Panc1 (cell line): ENCODE data around the gene MACROD2. TPM values are rescaled to one million over a fixed set of nuclear protein-coding genes. Genes with fewer than 3 reads are reported as not detected.

Source experiments
- ATAC-seq: fragments of 200-7000 bp; cut with Tn5 transposase; 2 replicates; pipeline ENCODE4 v1.9.1; 2020; ENCODE audit warnings: mild to moderate bottlenecking, moderate library complexity
- BruUV-seq: library from RNA; stranded (reverse); fragments of 400-500 nt; replicated peaks from 2 replicates; lab custom pipeline; 2021; lab: Mats Ljungman, UMichigan
- CTCF ChIA-PET: fragments of 300-600 bp; sonication (Branson Sonifier 250); formaldehyde crosslinking; loops from one replicate; lab custom pipeline; 2022; ENCODE audit warnings: antibody characterized with exemption; lab: Charles Lee
- POLR2A ChIA-PET: fragments of 300-600 bp; sonication (Branson Sonifier 250); formaldehyde crosslinking; loops from one replicate; lab custom pipeline; 2022; ENCODE audit warnings: antibody characterized with exemption; lab: Charles Lee
- DNase-seq: peaks from one replicate; pipeline ENCODE4 v3.0.0-alpha.2; 2010; ENCODE audit warnings: low read depth, low spot score
- H3K27ac ChIP-seq: 2 replicates; pipeline ENCODE4 v1.5.1; 2011; ENCODE audit warnings: mild to moderate bottlenecking, low read length, inconsistent platforms
- H3K27me3 ChIP-seq: fragments of 200-500 bp; sonication (Bioruptor generic); 2 replicates; pipeline ENCODE4 v1.6.0; 2014; ENCODE audit warnings: low read length, inconsistent platforms; ENCODE audit not compliant: control insufficient read depth, insufficient read depth
- H3K36me3 ChIP-seq: fragments of 200-500 bp; sonication (Bioruptor generic); 2 replicates; pipeline ENCODE4 v1.5.1; 2014; ENCODE audit warnings: inconsistent platforms, mild to moderate bottlenecking, low read length, moderate library complexity; ENCODE audit not compliant: control insufficient read depth, insufficient read depth
- H3K4me1 ChIP-seq: 2 replicates; pipeline ENCODE4 v1.5.1; 2011; ENCODE audit warnings: inconsistent platforms, mild to moderate bottlenecking, low read length, moderate library complexity; ENCODE audit not compliant: control insufficient read depth, insufficient read depth
- H3K4me3 ChIP-seq, 2 experiments: 2 replicates each; pipeline ENCODE4 v1.5.1; 2011 to 2012; ENCODE audit warnings: low read depth in 2 of 2, low read length in 2 of 2, mild to moderate bottlenecking in 2 of 2, inconsistent platforms in 1 of 2, moderate library complexity in 1 of 2
- H3K9me3 ChIP-seq: fragments of 200-500 bp; sonication (Bioruptor generic); 2 replicates; pipeline ENCODE4 v1.5.1; 2014; ENCODE audit warnings: low read depth, mild to moderate bottlenecking, inconsistent platforms, low read length, moderate library complexity; ENCODE audit not compliant: control insufficient read depth, insufficient read depth
- CTCF ChIP-seq: fragments of 450-650 bp; IDR thresholded peaks from 2 replicates; pipeline ENCODE4 v1.5.1; 2017; ENCODE audit warnings: mild to moderate bottlenecking
- POLR2AphosphoS5 ChIP-seq: IDR thresholded peaks from 2 replicates; pipeline ENCODE4 v1.6.1; 2012; ENCODE audit warnings: mild to moderate bottlenecking, low read depth, low read length, moderate library complexity
- REST ChIP-seq, 2 experiments: IDR thresholded peaks; 2 replicates each; pipeline ENCODE4 v1.6.1; 2011 to 2012; ENCODE audit warnings: low read depth in 2 of 2, control low read depth in 1 of 2, low read length in 1 of 2, mild to moderate bottlenecking in 1 of 2, moderate library complexity in 1 of 2; ENCODE audit not compliant: insufficient read depth in 1 of 2
- SIN3A ChIP-seq: IDR thresholded peaks from 2 replicates; pipeline ENCODE4 v1.6.1; 2012; ENCODE audit warnings: low read depth, mild to moderate bottlenecking, low read length, moderate library complexity, borderline replicate concordance; ENCODE audit not compliant: insufficient read depth
- TCF7L2 ChIP-seq: IDR thresholded peaks from 2 replicates; pipeline ENCODE4 v1.6.1; 2011; ENCODE audit warnings: mild to moderate bottlenecking, low read depth, low read length, inconsistent platforms
- in situ Hi-C: cut with HindIII; loops from 2 replicates; pipeline ENCODE4 v1.10.0; 2016; ENCODE audit warnings: low sequenced_read_pairs, low pct_unique_long_range_greater_than_20kb
- intact Hi-C: fragments of 100-400 bp; cut with micrococcal nuclease; formaldehyde crosslinking; loops from one replicate; pipeline ENCODE4 v1.10.0; 2022; ENCODE audit not compliant: unreplicated experiment
- total RNA-seq: library from RNA; stranded (reverse); gene quantifications from one replicate; pipeline ENCODE4 v1.2.1, GENCODE V29; 2021; ENCODE audit not compliant: unreplicated experiment

The MACROD2 gene
- total RNA-seq, 1 experiment from 2014 or later, result 1.2 TPM

GRCh38 chr20:15317546-15318232 is 1322.4 kb downstream of the MACROD2 start:
- ChIA-PET POLR2A (no interaction called here), CTCF (no interaction called here)
- DNase-seq (no peak), ATAC-seq (no peak)
- in situ Hi-C loops (no loop called here), intact Hi-C loops (no loop called here)
- BruUV-seq, result no TSS peak
- Histone ChIP-seq H3K4me1 (no peaks in the 10 kb centered on the region), H3K36me3 (no peaks in the 10 kb centered on the region), H3K27ac (no peak overlapping the region), H3K4me3 (no peak overlapping the region), H3K9me3 (no peaks in the 10 kb centered on the region), H3K27me3 (no peaks in the 10 kb centered on the region)
- TF ChIP-seq TCF7L2 (no peak), REST (IDR thresholded peaks at IDR 0.05; ENCODE audit: insufficient read depth in 1 of 2, low read depth in 2 of 2, low read length in 1 of 2) (no peak), POLR2AphosphoS5 (no peak), CTCF (no peak), SIN3A (no peak)

GRCh38 chr20:15318682-15319081 is 1323.4 kb downstream of the MACROD2 start:
- TF ChIP-seq CTCF (no peak), TCF7L2 (no peak), POLR2AphosphoS5 (no peak), REST (IDR thresholded peaks at IDR 0.05; ENCODE audit: insufficient read depth in 1 of 2, low read depth in 2 of 2, low read length in 1 of 2) (no peak), SIN3A (no peak)
- Histone ChIP-seq H3K4me1 (no peaks in the 10 kb centered on the region), H3K36me3 (no peaks in the 10 kb centered on the region), H3K27me3 (no peaks in the 10 kb centered on the region), H3K27ac (no peak overlapping the region), H3K4me3 (no peak overlapping the region), H3K9me3 (no peaks in the 10 kb centered on the region)
- ATAC-seq (no peak), DNase-seq (no peak)
- intact Hi-C loops (no loop called here), in situ Hi-C loops (no loop called here)
- BruUV-seq, result no TSS peak
- POLR2A ChIA-PET, result no interaction called here
- CTCF ChIA-PET, result no interaction called here
